Liver (tissue), 2 donors: ENCODE data around the gene DTYMK.

Source experiments
- CTCF ChIP-seq: fragments of 150-350 bp; IDR thresholded peaks from 2 replicates; pipeline ENCODE4 v1.5.1; 2017; ENCODE audit warnings: improper control_type of control experiment, low read depth, low read length; ENCODE audit not compliant: missing input control
- TF ChIP-seq, protein P1 (sequence below): IDR thresholded peaks from 2 replicates; pipeline ENCODE4 v1.6.1; 2016; ENCODE audit warnings: antibody characterized with exemption
- donor health status: healthy.

DNA sequence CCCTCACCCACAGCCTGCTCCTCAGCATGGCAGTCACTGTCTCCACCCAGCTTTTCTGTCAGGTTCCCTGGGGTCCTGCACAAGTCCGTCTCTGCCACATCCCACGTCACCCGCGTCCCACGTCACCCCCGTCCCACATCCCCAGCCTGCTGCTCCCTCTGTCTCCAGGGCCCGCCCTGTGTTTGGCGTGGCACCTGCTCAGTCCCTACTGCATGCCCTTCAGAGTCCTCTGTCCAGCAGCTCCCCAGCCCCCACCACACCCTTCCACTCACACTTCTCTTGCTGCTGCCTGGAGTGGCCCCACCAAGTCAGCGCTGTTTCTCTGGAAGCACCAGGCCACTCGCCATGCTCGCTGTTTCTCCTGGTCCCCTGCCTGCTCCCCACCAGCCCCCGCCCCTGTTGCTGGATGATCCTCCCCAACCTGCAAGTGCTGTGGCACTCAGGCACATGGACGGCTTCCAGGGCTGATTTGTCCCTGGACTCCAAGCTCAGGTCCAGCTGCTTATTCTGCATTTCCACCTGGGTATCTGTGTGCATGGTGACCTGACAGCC lies 30.3 kb downstream of the DTYMK start:
- TF ChIP-seq CTCF = no peak
- TF ChIP-seq, protein P1, sequence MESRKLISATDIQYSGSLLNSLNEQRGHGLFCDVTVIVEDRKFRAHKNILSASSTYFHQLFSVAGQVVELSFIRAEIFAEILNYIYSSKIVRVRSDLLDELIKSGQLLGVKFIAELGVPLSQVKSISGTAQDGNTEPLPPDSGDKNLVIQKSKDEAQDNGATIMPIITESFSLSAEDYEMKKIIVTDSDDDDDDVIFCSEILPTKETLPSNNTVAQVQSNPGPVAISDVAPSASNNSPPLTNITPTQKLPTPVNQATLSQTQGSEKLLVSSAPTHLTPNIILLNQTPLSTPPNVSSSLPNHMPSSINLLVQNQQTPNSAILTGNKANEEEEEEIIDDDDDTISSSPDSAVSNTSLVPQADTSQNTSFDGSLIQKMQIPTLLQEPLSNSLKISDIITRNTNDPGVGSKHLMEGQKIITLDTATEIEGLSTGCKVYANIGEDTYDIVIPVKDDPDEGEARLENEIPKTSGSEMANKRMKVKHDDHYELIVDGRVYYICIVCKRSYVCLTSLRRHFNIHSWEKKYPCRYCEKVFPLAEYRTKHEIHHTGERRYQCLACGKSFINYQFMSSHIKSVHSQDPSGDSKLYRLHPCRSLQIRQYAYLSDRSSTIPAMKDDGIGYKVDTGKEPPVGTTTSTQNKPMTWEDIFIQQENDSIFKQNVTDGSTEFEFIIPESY = no peak
